Gastrocnemius medialis (tissue), 4 donors: Measurements from ENCODE around the gene BLOC1S5. TPM values are rescaled to one million over a fixed set of nuclear protein-coding genes. Genes with fewer than 3 reads are reported as not detected.

Source experiments
- ATAC-seq, 2 donors: fragments of 150-250 bp; one replicate each; pipeline ENCODE4 v1.9.1; 2016
- DNase-seq, 2 donors: peaks; one replicate each; pipeline ENCODE4 v3.0.0-alpha.2; 2019
- H3K27ac ChIP-seq, 4 donors: fragments of 200-600 bp; sonication (generic); 1 replicate in 1 of 4; 2 replicates in 3 of 4; pipeline ENCODE4 v1.5.1; 2016 to 2018; ENCODE audit warnings: mild to moderate bottlenecking in 2 of 4, moderate library complexity in 1 of 4
- H3K27me3 ChIP-seq, 3 donors: fragments of 200-600 bp; sonication (generic) in 2 of 3; 1 replicate in 1 of 3; 2 replicates in 2 of 3; pipeline versions ENCODE4 v1.5.1 to v1.6.0; 2016 to 2019; ENCODE audit warnings: mild to moderate bottlenecking in 1 of 3, moderate library complexity in 1 of 3
- H3K36me3 ChIP-seq, 2 donors: fragments of 200-600 bp; sonication (generic) in 1 of 2; one replicate each; pipeline ENCODE4 v1.5.1; 2017 to 2018
- H3K4me1 ChIP-seq, 2 donors: fragments of 200-600 bp; sonication (generic) in 1 of 2; one replicate each; pipeline ENCODE4 v1.5.1; 2016 to 2017; ENCODE audit warnings: mild to moderate bottlenecking in 2 of 2
- H3K4me3 ChIP-seq, 4 donors: fragments of 200-600 bp; sonication (generic) in 3 of 4; 1 replicate in 1 of 4; 2 replicates in 3 of 4; pipeline ENCODE4 v1.5.1; 2016 to 2019; ENCODE audit warnings: mild to moderate bottlenecking in 2 of 4
- H3K9me3 ChIP-seq, 3 donors: fragments of 200-600 bp; sonication (generic) in 2 of 3; 1 replicate in 1 of 3; 2 replicates in 2 of 3; pipeline ENCODE4 v1.5.1; 2016 to 2019
- POLR2A ChIP-seq, 2 donors: fragments of 450-650 bp; IDR thresholded peaks; one replicate each; pipeline ENCODE4 v1.6.1; 2017; ENCODE audit warnings: antibody characterized with exemption in 2 of 2, mild to moderate bottlenecking in 2 of 2, moderate library complexity in 2 of 2
- in situ Hi-C, 4 donors: fragments of 200-750 bp; cut with MboI; loops; one replicate each; pipeline versions ENCODE4 v1.15.0 to v1.8.0; 2017; ENCODE audit warnings: low sequenced_read_pairs in 4 of 4
- intact Hi-C: fragments of 100-400 bp; cut with DNase I; formaldehyde crosslinking; loops from one replicate; pipeline ENCODE4 v1.15.1; 2023; ENCODE audit warnings: low total_unique reads
- total RNA-seq, 4 donors: library from RNA; depleted of rRNA; stranded (reverse); fragments of >200 nt; gene quantifications; one replicate each; pipeline versions ENCODE4 v1.1.0 to v1.2.3, GENCODE V29; 2016
- TF ChIP-seq, protein P1 (sequence below), 5 experiments: fragments of 450-650 bp in 3 of 5; fragments of 200-600 bp in 2 of 5; sonication (generic) in 2 of 5; IDR thresholded peaks in 4 of 5; conservative IDR thresholded peaks in 1 of 5; 1 replicate in 4 of 5; 2 replicates in 1 of 5; pipeline ENCODE4 v1.5.1; 2016 to 2019; ENCODE audit warnings: antibody characterized with exemption in 5 of 5, mild to moderate bottlenecking in 3 of 5, moderate library complexity in 3 of 5

The BLOC1S5 gene
- total RNA-seq, 4 donors from 2014 or later, result 5.4 to 13.6 (median 9.4) TPM

DNA sequence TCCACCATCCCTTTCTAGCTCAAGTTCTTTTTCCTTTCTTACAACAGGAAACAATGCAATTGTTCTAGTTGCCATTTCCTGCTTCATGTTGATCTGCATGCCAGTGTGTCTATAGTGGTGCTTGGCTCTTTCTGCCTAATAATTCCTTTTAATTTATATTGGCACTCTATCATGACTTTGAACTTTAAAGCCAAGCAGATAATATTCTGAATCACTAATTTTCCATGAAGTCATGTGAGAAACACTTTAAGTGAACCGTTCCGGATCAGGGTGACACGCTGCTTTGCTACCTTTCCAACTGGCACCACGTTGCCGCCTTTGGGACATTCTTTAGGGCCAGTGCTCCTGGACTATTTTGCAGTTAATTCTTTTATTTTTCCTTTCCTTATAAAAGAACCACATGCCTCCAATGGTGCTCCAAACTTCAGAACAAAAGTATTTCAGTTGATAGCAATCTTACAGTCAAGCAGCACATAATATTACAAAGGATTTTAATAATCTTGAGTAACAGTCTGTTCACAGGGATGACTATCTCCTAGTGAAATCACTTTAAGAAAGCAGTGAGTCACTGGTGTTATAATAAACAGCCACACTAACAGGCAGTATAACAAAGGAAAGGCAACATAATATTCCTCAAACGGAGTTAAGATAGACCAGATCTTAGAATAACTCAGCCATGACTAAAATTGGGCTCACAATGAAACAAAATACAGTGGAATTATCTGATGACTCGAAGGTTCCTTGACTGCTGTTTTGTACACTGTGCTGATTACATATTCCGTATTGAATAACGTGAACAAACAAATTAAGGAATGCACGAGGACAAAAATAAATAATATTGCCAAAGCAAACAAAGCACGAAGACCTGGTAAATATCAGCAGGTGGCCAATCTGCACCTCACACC lies 19.0 kb upstream of the BLOC1S5 start:
- DNase-seq (no peak), ATAC-seq (peak; percentile 78 to 91)
- peak overlapping the region; percentile 32 to 63 (median 46) for H3K27ac ChIP-seq
- TF ChIP-seq, protein P1, sequence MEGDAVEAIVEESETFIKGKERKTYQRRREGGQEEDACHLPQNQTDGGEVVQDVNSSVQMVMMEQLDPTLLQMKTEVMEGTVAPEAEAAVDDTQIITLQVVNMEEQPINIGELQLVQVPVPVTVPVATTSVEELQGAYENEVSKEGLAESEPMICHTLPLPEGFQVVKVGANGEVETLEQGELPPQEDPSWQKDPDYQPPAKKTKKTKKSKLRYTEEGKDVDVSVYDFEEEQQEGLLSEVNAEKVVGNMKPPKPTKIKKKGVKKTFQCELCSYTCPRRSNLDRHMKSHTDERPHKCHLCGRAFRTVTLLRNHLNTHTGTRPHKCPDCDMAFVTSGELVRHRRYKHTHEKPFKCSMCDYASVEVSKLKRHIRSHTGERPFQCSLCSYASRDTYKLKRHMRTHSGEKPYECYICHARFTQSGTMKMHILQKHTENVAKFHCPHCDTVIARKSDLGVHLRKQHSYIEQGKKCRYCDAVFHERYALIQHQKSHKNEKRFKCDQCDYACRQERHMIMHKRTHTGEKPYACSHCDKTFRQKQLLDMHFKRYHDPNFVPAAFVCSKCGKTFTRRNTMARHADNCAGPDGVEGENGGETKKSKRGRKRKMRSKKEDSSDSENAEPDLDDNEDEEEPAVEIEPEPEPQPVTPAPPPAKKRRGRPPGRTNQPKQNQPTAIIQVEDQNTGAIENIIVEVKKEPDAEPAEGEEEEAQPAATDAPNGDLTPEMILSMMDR (IDR thresholded peaks at IDR 0.05 in 4 of 5, conservative IDR thresholded peaks at IDR 0.05 in 1 of 5), result no peak
- no peak for TF ChIP-seq POLR2A (IDR thresholded peaks at IDR 0.05)
- peaks cover 19 to 27% of the 10 kb centered on the region in 2 donors for H3K4me1 ChIP-seq
- H3K36me3 ChIP-seq, result peaks cover 0 to 24% of the 10 kb centered on the region in 2 donors
- in situ Hi-C loops, result loop anchor here in 1 of 4 donors (25.0 kb wide), 1 partner anchor 354 kb away; the partner anchor contains the start of gene SLC35B3
- H3K4me3 ChIP-seq, result no peak overlapping the region
- no peaks in the 10 kb centered on the region for H3K9me3 ChIP-seq
- intact Hi-C loops, result no loop called here
- no peaks in the 10 kb centered on the region for H3K27me3 ChIP-seq

DNA sequence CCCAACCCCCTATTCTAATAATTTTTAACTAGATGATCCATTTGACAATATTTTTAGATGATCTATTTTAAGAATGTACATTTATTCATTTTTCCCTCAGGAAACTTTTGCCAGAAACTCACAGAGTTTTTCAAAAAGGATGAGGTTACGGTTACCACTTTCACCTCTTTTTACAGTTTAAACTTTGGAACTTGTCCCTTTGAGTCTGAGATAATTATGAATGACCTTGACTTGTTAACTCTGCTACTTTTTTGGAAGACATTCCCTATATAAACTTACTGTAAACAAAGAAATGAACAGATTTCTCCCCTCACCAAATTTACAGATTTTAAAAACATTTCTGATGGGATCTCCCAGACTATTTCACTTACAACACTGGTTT lies 18.4 kb upstream of the BLOC1S5 start:
- Histone ChIP-seq H3K4me3 (no peak overlapping the region), H3K27me3 (no peaks in the 10 kb centered on the region), H3K9me3 (no peaks in the 10 kb centered on the region), H3K4me1 (peaks cover 19 to 27% of the 10 kb centered on the region in 2 donors), H3K27ac (peak overlapping the region in 2 of 4 donors; percentile 32 to 63), H3K36me3 (peaks cover 0 to 18% of the 10 kb centered on the region in 2 donors)
- TF ChIP-seq, protein P1 (IDR thresholded peaks at IDR 0.05 in 4 of 5, conservative IDR thresholded peaks at IDR 0.05 in 1 of 5), result no peak
- no peak for TF ChIP-seq POLR2A (IDR thresholded peaks at IDR 0.05)
- ATAC-seq, result no peak
- intact Hi-C loops (no loop called here), in situ Hi-C loops (loop anchor here in 1 of 4 donors (25.0 kb wide), 1 partner anchor 355 kb away; the partner anchor contains the start of gene SLC35B3)
- no peak for DNase-seq

DNA sequence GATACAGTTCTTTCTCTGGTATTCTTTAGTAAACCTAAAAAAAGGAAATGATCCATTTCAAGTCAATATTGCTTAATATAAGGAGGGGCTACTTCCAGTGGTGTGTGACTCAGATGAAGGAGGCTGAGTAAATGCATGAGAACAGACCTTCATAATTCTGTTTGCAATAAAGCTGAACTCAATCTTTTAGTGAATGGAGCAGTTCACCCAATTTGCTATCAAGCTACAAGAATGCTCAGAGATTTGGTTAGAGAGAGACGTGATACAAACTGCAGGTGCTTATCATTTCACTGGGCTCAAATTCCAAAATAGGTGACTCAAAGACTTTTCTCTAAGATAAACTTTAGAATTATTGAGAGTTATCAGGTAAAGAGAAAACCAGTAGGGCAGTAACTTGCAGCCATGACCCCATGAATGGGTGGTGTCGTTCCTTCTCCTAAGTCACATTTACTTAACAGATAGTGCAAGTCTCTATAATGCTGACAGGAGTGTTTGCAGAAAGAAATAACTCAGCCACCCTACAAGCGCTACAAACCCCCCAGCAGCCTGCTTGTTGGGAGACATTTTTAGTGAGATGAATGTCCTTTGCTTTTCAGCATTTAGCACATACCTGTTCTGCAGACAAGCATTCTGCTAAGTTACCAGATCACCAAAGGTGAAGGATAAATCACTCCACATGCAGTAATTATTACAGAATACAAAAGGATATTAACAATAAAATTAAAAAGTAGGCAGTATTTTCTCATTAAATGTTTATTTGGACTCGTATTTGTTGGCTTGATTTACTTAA lies 16.4 kb upstream of the BLOC1S5 start:
- intact Hi-C loops, result no loop called here
- ATAC-seq (no peak), DNase-seq (no peak)
- no peaks in the 10 kb centered on the region for H3K9me3 ChIP-seq
- no peak overlapping the region for H3K4me3 ChIP-seq
- H3K4me1 ChIP-seq, result peaks cover 19 to 27% of the 10 kb centered on the region in 2 donors
- TF ChIP-seq, protein P1 (IDR thresholded peaks at IDR 0.05 in 4 of 5, conservative IDR thresholded peaks at IDR 0.05 in 1 of 5), result no peak
- no peak for TF ChIP-seq POLR2A (IDR thresholded peaks at IDR 0.05)
- no peaks in the 10 kb centered on the region for H3K27me3 ChIP-seq
- H3K27ac ChIP-seq, result no peak overlapping the region
- H3K36me3 ChIP-seq, result no peaks in the 10 kb centered on the region
- in situ Hi-C loops, result loop anchor here in 1 of 4 donors (25.0 kb wide), 1 partner anchor 357 kb away; the partner anchor contains the start of gene SLC35B3

DNA sequence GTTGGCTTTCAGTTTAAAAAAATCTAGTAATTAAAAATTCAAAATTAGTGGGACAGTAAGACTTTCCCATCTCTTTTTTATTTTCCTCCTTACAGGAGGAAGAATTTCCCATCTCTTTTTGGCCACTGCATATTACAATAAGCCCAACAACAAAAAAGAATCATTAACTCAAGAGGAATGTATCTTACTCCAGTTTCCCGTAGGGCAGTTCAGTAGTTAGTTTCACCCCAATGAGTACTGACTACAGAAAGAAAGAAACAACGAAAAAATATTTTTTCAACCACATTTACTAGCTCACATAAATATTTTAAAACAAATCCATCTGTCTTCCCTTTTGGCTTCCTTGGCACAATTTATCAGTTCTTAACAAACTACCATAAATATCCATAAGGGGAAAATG lies 14.9 kb upstream of the BLOC1S5 start:
- intact Hi-C loops (no loop called here), in situ Hi-C loops (loop anchor here in 1 of 4 donors (25.0 kb wide), 1 partner anchor 358 kb away; the partner anchor contains the start of gene SLC35B3)
- no peak overlapping the region for H3K27ac ChIP-seq
- H3K9me3 ChIP-seq, result no peaks in the 10 kb centered on the region
- TF ChIP-seq POLR2A (IDR thresholded peaks at IDR 0.05), result no peak
- TF ChIP-seq, protein P1 (IDR thresholded peaks at IDR 0.05 in 4 of 5, conservative IDR thresholded peaks at IDR 0.05 in 1 of 5), result no peak
- H3K36me3 ChIP-seq, result no peaks in the 10 kb centered on the region
- no peaks in the 10 kb centered on the region for H3K27me3 ChIP-seq
- no peak overlapping the region for H3K4me3 ChIP-seq
- DNase-seq (no peak), ATAC-seq (no peak)
- peaks cover 15 to 17% of the 10 kb centered on the region in 2 donors for H3K4me1 ChIP-seq
